Activated naive CD4-positive, alpha-beta T cell treated with anti-CD3 and anti-CD28 coated beads, Interleukin-2, amount 10 ng/mL, durations not matched to agents 7 days and 5 days (primary cell): ENCODE results near the gene DUS2.

Source experiments
- CTCF ChIA-PET: fragments of 350-600 bp; sonication (Branson Sonifier 250); formaldehyde crosslinking; loops from one replicate; lab custom pipeline; 2021; ENCODE audit warnings: antibody characterized with exemption; lab: Charles Lee
- DNase-seq: peaks from one replicate; pipeline ENCODE4 v3.0.0-alpha.2; 2020
- H3K27ac Mint-ChIP-seq: one replicate; pipeline ENCODE4 v1.8.0; 2021; ENCODE audit warnings: mild to moderate bottlenecking, moderate library complexity, mixed read lengths
- H3K27me3 Mint-ChIP-seq: one replicate; pipeline ENCODE4 v1.8.0; 2021; ENCODE audit warnings: mild to moderate bottlenecking, mixed read lengths
- H3K36me3 Mint-ChIP-seq: one replicate; pipeline ENCODE4 v1.8.0; 2021; ENCODE audit warnings: mixed read lengths
- H3K4me1 Mint-ChIP-seq: one replicate; pipeline ENCODE4 v1.8.0; 2021; ENCODE audit warnings: mixed read lengths
- H3K4me3 Mint-ChIP-seq: one replicate; pipeline ENCODE4 v1.8.0; 2021; ENCODE audit warnings: mild to moderate bottlenecking, moderate library complexity, mixed read lengths
- H3K9me3 Mint-ChIP-seq: one replicate; pipeline ENCODE4 v1.8.0; 2021; ENCODE audit warnings: mixed read lengths

Gene DUS2

GRCh38 chr16:68079376-68079625 lies 56.2 kb downstream of the DUS2 start:
- H3K4me3 Mint-ChIP-seq, result peak overlapping the region; percentile 55

GRCh38 chr16:68079626-68080344 lies 56.7 kb downstream of the DUS2 start:
- peaks cover 87% of the 10 kb centered on the region for H3K4me1 Mint-ChIP-seq
- H3K36me3 Mint-ChIP-seq, result peaks cover 58% of the 10 kb centered on the region
- H3K9me3 Mint-ChIP-seq, result no peaks in the 10 kb centered on the region
- no peaks in the 10 kb centered on the region for H3K27me3 Mint-ChIP-seq
- peak overlapping the region; percentile 97 for H3K27ac Mint-ChIP-seq
- peak; percentile 88 for DNase-seq
- CTCF ChIA-PET, result interaction anchor here (0.6 to 2.1 kb wide), 3 partner anchors 10 to 90 kb away, joined by 3 to 12 read pairs (median 3); no protein-coding TSS in a partner anchor
- H3K4me3 Mint-ChIP-seq, result peak overlapping the region; percentile 55

More at GRCh38 chr16:68079376-68079625, 56.2 kb downstream of the DUS2 start:
- CTCF ChIA-PET, result interaction anchor here (1.1 to 2.1 kb wide), 2 partner anchors 9 to 90 kb away, joined by 3 to 12 read pairs; no protein-coding TSS in a partner anchor
- no peak for DNase-seq
- H3K9me3 Mint-ChIP-seq, result no peaks in the 10 kb centered on the region
- peaks cover 62% of the 10 kb centered on the region for H3K36me3 Mint-ChIP-seq
- H3K27ac Mint-ChIP-seq, result peak overlapping the region; percentile 97
- peaks cover 90% of the 10 kb centered on the region for H3K4me1 Mint-ChIP-seq
- H3K27me3 Mint-ChIP-seq, result no peaks in the 10 kb centered on the region

GRCh38 chr16:68081861-68082628 lies 59.0 kb downstream of the DUS2 start:
- Mint-ChIP-seq H3K36me3 (peaks cover 45% of the 10 kb centered on the region), H3K4me1 (peaks cover 71% of the 10 kb centered on the region), H3K4me3 (no peak overlapping the region), H3K27me3 (no peaks in the 10 kb centered on the region), H3K9me3 (no peaks in the 10 kb centered on the region), H3K27ac (peak overlapping the region; percentile 87)
- DNase-seq, result no peak
- CTCF ChIA-PET, result interaction anchor here (0.7 to 5.3 kb wide), 2 partner anchors 10 to 15 kb away, joined by 3 to 64 read pairs; no protein-coding TSS in a partner anchor

GRCh38 chr16:68082629-68083238 lies 59.6 kb downstream of the DUS2 start:
- Mint-ChIP-seq H3K27me3 (no peaks in the 10 kb centered on the region), H3K9me3 (no peaks in the 10 kb centered on the region), H3K4me3 (no peak overlapping the region), H3K36me3 (peaks cover 44% of the 10 kb centered on the region), H3K27ac (peak overlapping the region; percentile 92), H3K4me1 (peaks cover 70% of the 10 kb centered on the region)
- DNase-seq, result no peak
- CTCF ChIA-PET, result interaction anchor here (0.7 to 5.3 kb wide), 4 partner anchors 10 to 18 kb away, joined by 3 to 64 read pairs (median 12); no protein-coding TSS in a partner anchor

GRCh38 chr16:68083239-68083781 lies 60.2 kb downstream of the DUS2 start:
- H3K27me3 Mint-ChIP-seq, result no peaks in the 10 kb centered on the region
- CTCF ChIA-PET, result interaction anchor here (1.6 to 5.3 kb wide), 4 partner anchors 10 to 147 kb away, joined by 5 to 64 read pairs (median 12); no protein-coding TSS in a partner anchor
- peaks cover 38% of the 10 kb centered on the region for H3K36me3 Mint-ChIP-seq
- H3K4me3 Mint-ChIP-seq, result no peak overlapping the region
- peak overlapping the region; percentile 92 for H3K27ac Mint-ChIP-seq
- no peak for DNase-seq
- H3K4me1 Mint-ChIP-seq, result peaks cover 68% of the 10 kb centered on the region
- no peaks in the 10 kb centered on the region for H3K9me3 Mint-ChIP-seq

- Mint-ChIP-seq H3K9me3 (no peaks in the 10 kb centered on the region), H3K4me1 (peaks cover 67% of the 10 kb centered on the region), H3K4me3 (peak overlapping the region; percentile 87), H3K27ac (peak overlapping the region; percentile 92), H3K36me3 (peaks cover 32% of the 10 kb centered on the region), H3K27me3 (no peaks in the 10 kb centered on the region)
- DNase-seq, result no peak
- CTCF ChIA-PET, result interaction anchor here (1.2 to 5.3 kb wide), 8 partner anchors 10 to 146 kb away, joined by 3 to 64 read pairs (median 6); no protein-coding TSS in a partner anchor
These were observed 60.9 kb downstream of the DUS2 start for GRCh38 chr16:68083861-68084503.

- H3K36me3 Mint-ChIP-seq, result peaks cover 29% of the 10 kb centered on the region
- H3K27ac Mint-ChIP-seq, result peak overlapping the region; percentile 92
- CTCF ChIA-PET, result interaction anchor here (0.7 to 5.3 kb wide), 12 partner anchors 9 to 200 kb away, joined by 3 to 64 read pairs (median 5); partner anchors contain the start of gene NRN1L
- DNase-seq, result peak; percentile 92
- H3K9me3 Mint-ChIP-seq, result no peaks in the 10 kb centered on the region
- H3K4me3 Mint-ChIP-seq, result peak overlapping the region; percentile 87
- H3K27me3 Mint-ChIP-seq, result no peaks in the 10 kb centered on the region
- peaks cover 67% of the 10 kb centered on the region for H3K4me1 Mint-ChIP-seq
These were observed 61.6 kb downstream of the DUS2 start for GRCh38 chr16:68084504-68085258.

- peak within 1 kb of the TSS; percentile 96 for H3K27ac Mint-ChIP-seq
- H3K27me3 Mint-ChIP-seq, result no peaks in the 10 kb centered on the region
- peaks cover 66% of the 10 kb centered on the region for H3K4me1 Mint-ChIP-seq
- peak; percentile 99 for DNase-seq
- H3K36me3 Mint-ChIP-seq, result peaks cover 26% of the 10 kb centered on the region
- H3K4me3 Mint-ChIP-seq, result peak within 1 kb of the TSS; percentile 87
- CTCF ChIA-PET, result interaction anchor here (0.7 to 5.3 kb wide), 12 partner anchors 8 to 201 kb away, joined by 3 to 64 read pairs (median 4); partner anchors contain the start of gene NRN1L
- H3K9me3 Mint-ChIP-seq, result no peaks in the 10 kb centered on the region
These were observed 62.4 kb downstream of the DUS2 start, which contains the start of gene NFATC3 for GRCh38 chr16:68085259-68086071. NFATC3 (plus strand) TSS chr16:68085370; CDS start chr16:68085682, 312 bp downstream.

- H3K4me1 Mint-ChIP-seq, result peaks cover 67% of the 10 kb centered on the region
- DNase-seq, result no peak
- no peaks in the 10 kb centered on the region for H3K27me3 Mint-ChIP-seq
- peaks cover 22% of the 10 kb centered on the region for H3K36me3 Mint-ChIP-seq
- CTCF ChIA-PET, result interaction anchor here (1.0 to 5.3 kb wide), 5 partner anchors 9 to 144 kb away, joined by 3 to 64 read pairs (median 5); no protein-coding TSS in a partner anchor
- peak overlapping the region; percentile 87 for H3K4me3 Mint-ChIP-seq
- H3K9me3 Mint-ChIP-seq, result no peaks in the 10 kb centered on the region
- H3K27ac Mint-ChIP-seq, result peak overlapping the region; percentile 96
These were observed 63.3 kb downstream of the DUS2 start for GRCh38 chr16:68086336-68086841.

- no peaks in the 10 kb centered on the region for H3K9me3 Mint-ChIP-seq
- DNase-seq, result no peak
- CTCF ChIA-PET, result interaction anchor here (1.0 to 2.1 kb wide), 3 partner anchors 10 to 143 kb away, joined by 3 to 7 read pairs (median 5); no protein-coding TSS in a partner anchor
- peaks cover 18% of the 10 kb centered on the region for H3K36me3 Mint-ChIP-seq
- peak overlapping the region; percentile 87 for H3K4me3 Mint-ChIP-seq
- peaks cover 67% of the 10 kb centered on the region for H3K4me1 Mint-ChIP-seq
- peak overlapping the region; percentile 96 for H3K27ac Mint-ChIP-seq
- no peaks in the 10 kb centered on the region for H3K27me3 Mint-ChIP-seq
These were observed 63.8 kb downstream of the DUS2 start for GRCh38 chr16:68086860-68087268.

GRCh38 chr16:68087688-68088087 lies 64.6 kb downstream of the DUS2 start:
- Mint-ChIP-seq H3K9me3 (no peaks in the 10 kb centered on the region), H3K36me3 (peaks cover 13% of the 10 kb centered on the region), H3K4me3 (peak overlapping the region; percentile 87), H3K27me3 (no peaks in the 10 kb centered on the region), H3K27ac (no peak overlapping the region), H3K4me1 (peaks cover 64% of the 10 kb centered on the region)
- DNase-seq, result no peak
- CTCF ChIA-PET, result interaction anchor here (0.8 to 2.1 kb wide), 2 partner anchors 16 to 141 kb away, joined by 5 to 7 read pairs; no protein-coding TSS in a partner anchor
